ENCODE measurements around the gene H6PD.

The H6PD gene

GRCh38 chr1:9309080-9309479 lies 74.5 kb downstream of the H6PD start (continued):
- TF ChIP-seq ZNF639 (tag by site-specific recombination; IDR thresholded peaks at IDR 0.05) = no peak
- no peak for TF ChIP-seq ZNF830 (tag by site-specific recombination; IDR thresholded peaks at IDR 0.05; ENCODE audit: low read depth)
- no peak for TF ChIP-seq BCL11A (tag by site-specific recombination; IDR thresholded peaks at IDR 0.05; ENCODE audit: low read depth)
- peak; percentile 50; the same call in 1 of the 2 replicates for TF ChIP-seq ZNF398 (tag by site-specific recombination; IDR thresholded peaks at IDR 0.05)
- TF ChIP-seq, protein P1, sequence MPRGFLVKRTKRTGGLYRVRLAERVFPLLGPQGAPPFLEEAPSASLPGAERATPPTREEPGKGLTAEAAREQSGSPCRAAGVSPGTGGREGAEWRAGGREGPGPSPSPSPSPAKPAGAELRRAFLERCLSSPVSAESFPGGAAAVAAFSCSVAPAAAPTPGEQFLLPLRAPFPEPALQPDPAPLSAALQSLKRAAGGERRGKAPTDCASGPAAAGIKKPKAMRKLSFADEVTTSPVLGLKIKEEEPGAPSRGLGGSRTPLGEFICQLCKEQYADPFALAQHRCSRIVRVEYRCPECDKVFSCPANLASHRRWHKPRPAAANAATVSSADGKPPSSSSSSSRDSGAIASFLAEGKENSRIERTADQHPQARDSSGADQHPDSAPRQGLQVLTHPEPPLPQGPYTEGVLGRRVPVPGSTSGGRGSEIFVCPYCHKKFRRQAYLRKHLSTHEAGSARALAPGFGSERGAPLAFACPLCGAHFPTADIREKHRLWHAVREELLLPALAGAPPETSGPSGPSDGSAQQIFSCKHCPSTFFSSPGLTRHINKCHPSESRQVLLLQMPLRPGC (tag by site-specific recombination; IDR thresholded peaks at IDR 0.05) = no peak
- 0 out of 2 replicates have a peak, but pooled peaks have one; percentile 23 for TF ChIP-seq ZIC2 (tag by site-specific recombination; IDR thresholded peaks at IDR 0.05)
- no peak for TF ChIP-seq SCRT1 (tag by site-specific recombination; IDR thresholded peaks at IDR 0.05; ENCODE audit: borderline replicate concordance)
- TF ChIP-seq ZNF366 (tag by site-specific recombination; conservative IDR thresholded peaks at IDR 0.05) = 0 out of 2 replicates have a peak, but pooled peaks have one; percentile 23
- peak; percentile 45; the same call in 1 of the 2 replicates for TF ChIP-seq HIC1 (tag by site-specific recombination; IDR thresholded peaks at IDR 0.05)
- TF ChIP-seq ZNF514 (tag by site-specific recombination; IDR thresholded peaks at IDR 0.05) = no peak

DNA sequence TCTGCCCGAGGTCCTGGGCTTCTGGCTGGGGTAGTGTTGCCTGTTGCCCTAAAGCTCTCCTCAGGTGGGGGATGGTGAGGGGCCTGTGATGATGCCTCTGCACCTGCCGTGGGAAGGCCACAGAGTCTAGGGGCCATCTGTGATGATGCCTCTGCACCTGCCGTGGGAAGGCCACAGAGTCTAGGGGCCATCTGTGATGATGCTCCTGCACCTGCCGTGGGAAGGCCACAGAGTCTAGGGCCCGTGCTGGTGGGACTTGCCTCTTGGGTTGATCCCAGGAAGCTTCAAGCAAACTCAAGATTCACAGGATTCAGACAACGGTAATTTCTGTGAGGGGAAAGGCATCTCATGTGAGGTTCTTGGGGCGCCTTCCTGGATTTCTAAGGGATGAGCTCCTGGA lies 75.4 kb downstream of the H6PD start:
- Histone ChIP-seq H3K27ac (ENCODE audit: extremely low read depth, low read depth, low read length) (no peak overlapping the region), H3K36me3 (ENCODE audit: control insufficient read depth in 2 of 2, insufficient read depth in 1 of 2, low read length in 2 of 2) (no peaks in the 10 kb centered on the region), H3K4me3 (ENCODE audit: low read depth, low read length) (no peak overlapping the region), H3K9me3 (ENCODE audit: control insufficient read depth, insufficient read depth, low read depth, low read length) (no peaks in the 10 kb centered on the region), H3K4me1 (ENCODE audit: control insufficient read depth, insufficient read depth, low read length) (peaks cover 9% of the 10 kb centered on the region)
- ChIA-PET POLR2A (no interaction called here), CTCF (interaction anchor here (0.6 to 1.2 kb wide), 2 partner anchors 11 to 20 kb away, joined by 3 read pairs; no protein-coding TSS in a partner anchor)
- no peak for TF ChIP-seq ZNF423 (tag by site-specific recombination; IDR thresholded peaks at IDR 0.05)
- TF ChIP-seq ZFP41 (tag by site-specific recombination; IDR thresholded peaks at IDR 0.05; ENCODE audit: borderline replicate concordance) = no peak
- TF ChIP-seq, protein P2, sequence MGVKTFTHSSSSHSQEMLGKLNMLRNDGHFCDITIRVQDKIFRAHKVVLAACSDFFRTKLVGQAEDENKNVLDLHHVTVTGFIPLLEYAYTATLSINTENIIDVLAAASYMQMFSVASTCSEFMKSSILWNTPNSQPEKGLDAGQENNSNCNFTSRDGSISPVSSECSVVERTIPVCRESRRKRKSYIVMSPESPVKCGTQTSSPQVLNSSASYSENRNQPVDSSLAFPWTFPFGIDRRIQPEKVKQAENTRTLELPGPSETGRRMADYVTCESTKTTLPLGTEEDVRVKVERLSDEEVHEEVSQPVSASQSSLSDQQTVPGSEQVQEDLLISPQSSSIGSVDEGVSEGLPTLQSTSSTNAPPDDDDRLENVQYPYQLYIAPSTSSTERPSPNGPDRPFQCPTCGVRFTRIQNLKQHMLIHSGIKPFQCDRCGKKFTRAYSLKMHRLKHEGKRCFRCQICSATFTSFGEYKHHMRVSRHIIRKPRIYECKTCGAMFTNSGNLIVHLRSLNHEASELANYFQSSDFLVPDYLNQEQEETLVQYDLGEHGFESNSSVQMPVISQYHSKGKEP (tag by site-specific recombination; IDR thresholded peaks at IDR 0.05) = no peak
- TF ChIP-seq HOXC10 (CRISPR knock-in tag; IDR thresholded peaks at IDR 0.05) = no peak
- no peak for TF ChIP-seq ZNF146 (tag by site-specific recombination; IDR thresholded peaks at IDR 0.05)
- no peak for TF ChIP-seq ZNF639 (tag by site-specific recombination; IDR thresholded peaks at IDR 0.05)
- no peak for TF ChIP-seq GLIS1 (tag by site-specific recombination; IDR thresholded peaks at IDR 0.05)
- TF ChIP-seq ZNF24 (tag by site-specific recombination; IDR thresholded peaks at IDR 0.05) = no peak
- TF ChIP-seq ZNF747 (tag by site-specific recombination; IDR thresholded peaks at IDR 0.05) = no peak
- TF ChIP-seq ZNF23 (tag by site-specific recombination; IDR thresholded peaks at IDR 0.05; ENCODE audit: borderline replicate concordance) = no peak
- no peak for TF ChIP-seq ZNF529 (tag by site-specific recombination; IDR thresholded peaks at IDR 0.05; ENCODE audit: insufficient replicate concordance)
- no peak for TF ChIP-seq ZNF10 (tag by site-specific recombination; IDR thresholded peaks at IDR 0.05)
- no peak for TF ChIP-seq ZNF426 (tag by site-specific recombination; IDR thresholded peaks at IDR 0.05)
- no peak for TF ChIP-seq ZNF658 (tag by site-specific recombination; IDR thresholded peaks at IDR 0.05)
- no peak for TF ChIP-seq ZSCAN18 (tag by site-specific recombination; IDR thresholded peaks at IDR 0.05)
